NOMO-1 treated with dmso at 0.1 percent for 144 hours (cell line): Measurements from ENCODE around the gene SUMO2.
"Not testable (repeated sequence)": the region's sequence is repeated elsewhere in the genome, so short reads cannot be mapped to it uniquely, and the experiment has no call there.

Experiments
- DNase-seq: peaks from one replicate; lab custom pipeline; 2025; ENCODE audit not compliant: unreplicated experiment; lab: John Stamatoyannopoulos, UW

Gene SUMO2

GRCh38 chr17:75182569-75183436, at the start of gene SUMO2:
TSS of gene SUMO2 (minus strand) at chr17:75182959. CDS start at chr17:75182834, 125 bp downstream.
- DNase-seq = peak; percentile 80

GRCh38 chr17:75231741-75232464, 49.1 kb upstream of the SUMO2 start:
- DNase-seq = no peak

DNA sequence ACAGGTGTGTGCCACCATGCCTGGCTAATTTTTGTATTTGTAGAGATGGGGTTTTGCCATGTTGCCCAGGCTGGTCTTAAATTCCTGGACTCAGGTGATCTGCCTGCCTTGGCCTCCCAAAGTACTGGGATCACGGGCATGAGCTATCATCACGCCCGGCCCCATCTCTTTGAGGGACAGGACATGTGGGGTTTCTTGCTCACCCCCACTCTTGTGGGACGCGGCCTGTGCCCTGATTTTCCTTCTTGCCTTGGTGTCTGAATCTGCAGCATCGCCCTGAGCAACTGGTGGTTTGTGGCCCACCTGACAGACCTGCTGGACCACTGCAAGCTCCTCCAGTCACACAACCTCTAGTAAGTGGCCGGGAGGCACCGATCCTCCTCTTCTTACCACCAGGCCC, 48.3 kb upstream of the SUMO2 start:
- DNase-seq = no peak

DNA sequence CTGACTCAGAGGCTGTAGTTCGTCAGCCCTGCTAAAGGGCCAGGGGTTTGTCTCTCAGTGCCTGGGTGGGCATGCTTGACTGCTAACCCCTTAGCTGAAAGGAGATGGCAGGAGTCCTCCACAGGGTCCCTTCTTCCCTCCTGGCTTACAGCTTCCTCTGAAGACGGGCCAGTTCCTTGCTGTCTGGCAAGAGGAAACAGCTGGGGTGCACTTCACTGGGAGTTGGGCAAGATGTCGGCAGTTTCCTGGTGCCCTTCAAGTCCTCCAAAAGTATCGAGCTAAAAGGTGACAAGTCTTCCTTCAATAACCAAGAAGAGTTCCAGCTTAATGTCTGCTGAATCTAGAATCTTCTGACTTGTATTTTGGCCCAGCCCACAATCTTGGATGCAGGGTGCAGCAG, 46.1 kb upstream of the SUMO2 start:
- no peak for DNase-seq

DNA sequence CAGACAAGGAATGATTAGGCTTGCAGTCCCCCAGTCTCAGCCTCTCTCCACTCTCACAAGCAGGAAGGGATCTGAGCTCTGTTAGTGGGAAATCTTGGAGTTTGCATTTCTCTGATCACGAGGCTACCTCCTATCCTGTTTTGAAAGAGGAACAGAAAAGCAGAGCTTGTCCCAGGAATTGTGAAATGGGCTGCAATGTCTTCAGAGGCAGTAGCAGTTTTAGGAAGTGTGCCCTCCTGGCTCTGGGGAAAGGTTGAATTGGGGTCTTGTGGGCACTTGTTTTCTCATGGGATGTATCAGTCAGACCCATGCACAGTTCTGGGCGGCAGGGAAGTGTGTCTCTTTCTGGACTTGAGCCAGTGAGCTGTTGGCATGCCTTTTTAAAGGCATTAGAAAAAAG, 45.5 kb upstream of the SUMO2 start:
- peak; percentile 38 for DNase-seq

- no peak for DNase-seq
Measured at GRCh38 chr17:75227729-75228128, 45.0 kb upstream of the SUMO2 start.

- DNase-seq = no peak
Measured at GRCh38 chr17:75225016-75225415, 42.3 kb upstream of the SUMO2 start.

DNA sequence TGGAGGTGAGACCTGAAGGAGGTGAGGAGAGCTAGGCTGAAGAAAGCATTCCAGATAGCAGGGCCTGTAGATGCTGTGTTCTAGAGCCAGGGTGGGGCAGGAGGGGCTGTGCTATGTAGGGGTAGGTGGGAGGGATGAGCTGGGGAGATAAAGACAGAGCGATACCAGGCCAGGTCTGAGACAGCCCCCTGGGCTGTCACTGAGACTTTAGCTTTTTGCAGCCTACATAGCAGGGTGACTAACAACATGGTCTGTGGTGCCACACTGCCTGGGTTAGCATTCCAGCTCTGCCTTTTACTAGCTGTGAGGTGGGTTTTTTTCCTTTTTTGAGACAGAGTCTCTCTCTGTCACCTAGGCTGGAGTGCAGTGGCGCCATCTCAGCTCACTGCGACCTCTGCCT, 37.1 kb upstream of the SUMO2 start:
- no peak for DNase-seq

GRCh38 chr17:75218131-75218530, 35.4 kb upstream of the SUMO2 start:
- no peak for DNase-seq

- no peak for DNase-seq
Measured at GRCh38 chr17:75209061-75209460, 26.3 kb upstream of the SUMO2 start.

- DNase-seq = no peak
Measured at GRCh38 chr17:75208161-75208560, 25.4 kb upstream of the SUMO2 start.

DNA sequence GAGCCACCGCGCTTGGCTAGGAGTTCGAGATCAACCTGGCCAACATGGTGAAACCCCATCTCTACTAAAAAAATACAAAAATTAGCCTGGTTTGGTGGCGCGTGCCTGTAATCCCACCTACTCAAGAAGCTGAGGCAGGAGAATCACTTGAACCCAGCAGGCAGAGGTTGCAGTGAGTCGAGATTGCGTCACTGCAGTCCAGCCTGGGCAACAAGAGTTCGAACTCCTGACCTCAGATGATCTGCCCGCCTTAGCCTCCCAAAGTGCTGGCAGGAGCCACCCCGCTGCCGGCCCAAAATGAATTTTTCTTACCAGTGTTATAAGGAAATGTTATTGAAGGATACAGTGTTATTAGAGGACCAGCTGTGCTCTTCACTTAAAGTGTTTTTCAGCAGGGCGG, 25.0 kb upstream of the SUMO2 start:
- no peak for DNase-seq

GRCh38 chr17:75207050-75207407, 24.3 kb upstream of the SUMO2 start:
- not testable (repeated sequence) for DNase-seq

GRCh38 chr17:75205793-75206163, 23.0 kb upstream of the SUMO2 start:
- no peak for DNase-seq

DNA sequence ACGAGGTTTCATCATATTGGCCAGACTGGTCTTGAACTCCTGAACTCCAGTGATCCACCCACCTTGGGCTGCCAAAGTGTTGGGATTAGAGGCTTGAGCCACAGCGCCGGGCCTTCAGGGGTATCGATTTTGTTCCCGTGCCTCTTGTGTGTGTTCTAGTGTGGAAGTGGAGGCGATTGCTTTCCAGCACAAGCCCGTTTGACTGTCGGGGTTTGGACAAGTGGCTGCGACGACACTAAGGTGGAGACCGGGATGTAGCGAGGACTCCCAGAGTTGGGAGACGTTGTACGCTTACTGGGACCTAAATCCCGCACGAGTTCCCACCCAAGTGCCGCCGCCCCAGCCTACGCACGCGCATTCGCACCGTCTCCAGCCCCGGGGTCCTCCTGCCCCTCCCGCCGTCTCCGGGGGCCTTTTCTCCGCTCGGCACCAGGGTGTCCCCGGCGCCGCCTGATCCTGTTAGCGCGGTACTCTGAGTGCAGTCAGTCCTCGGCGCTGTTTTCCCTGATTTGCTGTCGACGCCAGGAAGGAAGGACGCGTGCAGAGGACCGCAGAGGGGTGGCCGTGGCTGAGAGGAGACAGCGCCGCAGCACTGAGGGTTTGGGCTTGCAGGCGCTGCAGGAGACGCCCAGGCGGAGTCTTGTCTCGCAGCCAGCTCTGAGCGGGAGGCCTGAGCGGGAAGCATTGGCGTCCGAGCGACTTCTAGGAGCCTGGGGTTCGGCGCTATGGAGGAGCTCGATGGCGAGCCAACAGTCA, 22.5 kb upstream of the SUMO2 start, which contains the start of gene NUP85:
TSS of gene NUP85 (plus strand) at position 643 of the 756 bp plus-strand sequence. CDS start at position 726, 83 bp downstream.
- DNase-seq = peak; percentile 93

GRCh38 chr17:75199886-75200618, 17.3 kb upstream of the SUMO2 start:
- no peak for DNase-seq

DNA sequence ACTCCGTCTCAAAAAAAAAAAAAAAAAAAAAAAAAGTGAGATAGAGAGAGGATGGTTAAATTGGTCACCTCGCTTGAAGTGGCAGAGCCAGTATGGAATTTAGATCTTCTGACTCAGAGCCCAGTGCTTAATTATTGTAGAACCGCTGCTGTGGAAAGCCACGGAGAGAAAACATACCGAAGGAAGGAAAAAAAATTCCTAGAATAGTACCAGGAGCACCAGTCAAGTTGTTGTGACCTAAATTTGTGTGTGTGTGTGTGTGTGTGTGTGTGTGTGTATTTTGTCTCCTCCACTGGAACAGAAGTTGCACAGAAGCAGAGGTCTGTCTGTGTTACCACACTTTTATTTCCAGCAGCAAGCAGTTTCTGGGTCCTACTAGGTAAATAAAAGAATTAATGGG, 12.1 kb upstream of the SUMO2 start:
- no peak for DNase-seq

DNA sequence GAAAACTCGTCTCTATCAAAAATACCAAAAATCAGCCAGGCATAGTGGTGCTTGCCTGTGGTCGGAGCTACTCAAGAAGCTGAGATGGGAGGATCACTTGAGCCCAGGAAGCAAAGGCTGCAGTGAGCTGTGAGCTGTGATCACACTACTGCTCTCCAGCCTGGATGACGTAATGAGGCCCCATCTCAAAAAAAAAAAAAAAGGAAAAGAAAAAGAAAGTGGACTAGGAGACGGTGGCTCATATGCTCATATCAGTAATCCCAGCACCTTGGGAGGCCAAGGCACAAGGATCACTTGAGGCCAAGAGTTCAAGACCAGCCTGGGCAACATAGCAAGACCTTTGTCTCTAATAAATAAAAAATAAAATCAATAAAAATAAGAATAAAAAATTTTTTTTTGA, 8.8 kb upstream of the SUMO2 start:
- peak; percentile 13 for DNase-seq

DNA sequence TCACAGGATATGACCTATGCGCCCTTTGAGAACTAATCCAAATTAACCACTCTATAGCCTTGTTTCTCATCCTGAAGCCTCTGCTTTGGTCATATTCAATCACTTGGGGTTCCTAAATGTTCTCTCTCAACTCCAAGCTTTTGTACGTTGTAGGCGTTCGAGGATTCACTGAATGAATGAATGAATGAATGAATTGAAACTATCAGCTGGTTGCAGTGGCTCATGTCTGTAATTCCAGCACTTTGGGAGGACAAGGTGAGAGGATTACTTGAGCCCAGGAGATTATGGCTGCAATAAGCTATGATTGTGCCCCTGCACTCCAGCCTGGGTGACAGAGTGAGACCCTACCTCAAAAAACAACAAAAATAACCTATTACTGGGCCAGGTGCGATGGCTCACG, 5.9 kb upstream of the SUMO2 start:
- DNase-seq = no peak

DNA sequence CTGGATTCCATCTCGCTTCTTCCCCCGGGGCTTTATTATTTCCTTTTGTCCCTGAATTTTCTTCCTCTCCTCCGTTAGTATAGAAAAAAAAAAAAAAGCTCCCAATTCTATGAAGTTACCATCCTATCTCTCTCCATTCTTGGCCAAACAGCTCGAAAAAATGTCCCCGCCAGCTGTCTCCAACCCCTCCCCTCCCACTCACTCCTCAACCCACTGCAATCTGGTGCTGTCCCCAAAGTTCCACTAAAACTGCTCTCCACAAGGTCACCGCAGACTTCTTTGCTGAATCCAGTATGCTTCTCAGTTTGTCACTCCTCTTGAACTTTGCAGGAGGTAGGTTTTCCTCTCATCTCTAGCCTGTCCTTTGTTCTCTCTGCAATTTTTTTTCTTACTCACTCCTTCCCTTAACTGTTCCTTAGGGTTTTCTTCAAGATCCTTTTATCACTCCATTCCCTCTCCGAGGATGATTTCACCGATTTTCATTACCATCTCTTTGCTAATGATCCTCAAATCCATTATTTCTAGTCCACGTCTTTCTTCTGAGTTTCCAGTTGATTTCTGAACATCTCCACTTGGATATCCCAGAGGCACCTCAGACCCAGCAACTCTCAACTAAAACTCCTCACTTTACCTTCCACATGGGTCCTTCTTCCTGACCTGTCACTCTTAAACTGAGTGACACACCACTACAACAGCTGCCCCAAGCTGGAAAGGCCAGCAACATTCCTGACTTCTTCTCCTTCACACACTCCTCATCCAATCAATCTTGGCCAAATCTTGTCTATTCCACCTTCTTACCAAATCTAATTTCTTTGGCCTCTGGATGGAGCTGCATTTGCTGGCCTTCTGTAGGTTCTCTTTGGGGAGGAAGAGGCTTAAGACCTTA, 1.5 kb upstream of the SUMO2 start:
- DNase-seq = no peak
